Bronchial epithelial cell (primary cell): Measurements from ENCODE around the gene CUEDC1. TPM values are rescaled to one million over a fixed set of nuclear protein-coding genes. Genes with fewer than 3 reads are reported as not detected.

Source experiments
- DNase-seq: peaks from one replicate; pipeline ENCODE4 v3.0.0-alpha.2; 2010; ENCODE audit warnings: low read depth
- FAIRE-seq: peaks from 2 replicates; lab custom pipeline; 2011; peaks lifted over from hg19 to GRCh38; lab: Jason Lieb, UNC
- H3K27me3 ChIP-seq: 2 replicates; pipeline ENCODE4 v1.5.1; 2011; ENCODE audit warnings: low read length; ENCODE audit not compliant: control insufficient read depth, insufficient read depth
- H3K36me3 ChIP-seq: 2 replicates; pipeline ENCODE4 v1.5.1; 2011; ENCODE audit warnings: low read length; ENCODE audit not compliant: control insufficient read depth, insufficient read depth
- H3K4me3 ChIP-seq: 2 replicates; pipeline ENCODE4 v1.5.1; 2011; ENCODE audit warnings: mild to moderate bottlenecking, low read depth, low read length, control low read depth
- CTCF ChIP-seq: IDR thresholded peaks from 2 replicates; pipeline ENCODE4 v1.5.1; 2011; ENCODE audit warnings: mild to moderate bottlenecking, moderate library complexity, low read length, control low read depth, inconsistent platforms; ENCODE audit not compliant: insufficient read depth, severe bottlenecking
- total RNA-seq: library from RNA; depleted of rRNA; stranded (reverse); fragments of >200 nt; gene quantifications from 2 replicates; pipeline ENCODE4 v1.2.1, GENCODE V29; 2014

The CUEDC1 gene
- total RNA-seq, 1 donor from 2014 or later: 3.4 TPM

- no peak for DNase-seq
- FAIRE-seq: no peak
Measured at GRCh38 chr17:57903961-57904360, 51.3 kb downstream of the CUEDC1 start.

GRCh38 chr17:57902800-57903759 is 52.1 kb downstream of the CUEDC1 start:
- Histone ChIP-seq H3K27me3 (no peaks in the 10 kb centered on the region), H3K36me3 (no peaks in the 10 kb centered on the region), H3K4me3 (no peak overlapping the region)
- peak; percentile 7 for FAIRE-seq
- peak; percentile 98 for DNase-seq
- no peak for TF ChIP-seq CTCF

More at GRCh38 chr17:57903961-57904360, 51.3 kb downstream of the CUEDC1 start:
- TF ChIP-seq CTCF: no peak
- Histone ChIP-seq H3K27me3 (no peaks in the 10 kb centered on the region), H3K36me3 (no peaks in the 10 kb centered on the region), H3K4me3 (no peak overlapping the region)

GRCh38 chr17:57902117-57902799 is 53.0 kb downstream of the CUEDC1 start:
- H3K36me3 ChIP-seq: no peaks in the 10 kb centered on the region
- FAIRE-seq (no peak), DNase-seq (peak; percentile 49)
- no peaks in the 10 kb centered on the region for H3K27me3 ChIP-seq
- no peak overlapping the region for H3K4me3 ChIP-seq
- TF ChIP-seq CTCF: no peak

GRCh38 chr17:57900991-57901743 is 54.0 kb downstream of the CUEDC1 start:
- DNase-seq (peak; percentile 97), FAIRE-seq (no peak)
- H3K27me3 ChIP-seq: no peaks in the 10 kb centered on the region
- no peak overlapping the region for H3K4me3 ChIP-seq
- no peaks in the 10 kb centered on the region for H3K36me3 ChIP-seq
- no peak for TF ChIP-seq CTCF

- H3K36me3 ChIP-seq: no peaks in the 10 kb centered on the region
- TF ChIP-seq CTCF: no peak
- H3K4me3 ChIP-seq: no peak overlapping the region
- no peak for FAIRE-seq
- no peaks in the 10 kb centered on the region for H3K27me3 ChIP-seq
- no peak for DNase-seq
Measured at GRCh38 chr17:57899822-57900221, 55.4 kb downstream of the CUEDC1 start.
